ENCODE measurements around the gene DDX24.

- TF ChIP-seq CTCF (IDR thresholded peaks at IDR 0.05), result no peak
- no peak for TF ChIP-seq POLR2A (IDR thresholded peaks at IDR 0.05)
Observed at GRCh38 chr14:94089479-94089878, 8.5 kb upstream of the DDX24 start.

Data from adrenal gland (tissue), 5 donors.